ENCODE data around the gene TMEM17.
"Not testable (repeated sequence)": the region's sequence is repeated elsewhere in the genome, so short reads cannot be mapped to it uniquely, and the experiment has no call there.

The TMEM17 gene

GRCh38 chr2:62505750-62506420 is at the start of gene TMEM17:
TMEM17 (minus strand) TSS chr2:62506195; CDS start chr2:62506129, 66 bp downstream.
- DNase-seq: peak; percentile 6

- no peak for DNase-seq
Measured at GRCh38 chr2:62554440-62554839, 48.4 kb upstream of the TMEM17 start.

GRCh38 chr2:62550461-62550860 is 44.5 kb upstream of the TMEM17 start:
- DNase-seq: no peak

- no peak for DNase-seq
Measured at GRCh38 chr2:62547854-62548253, 41.9 kb upstream of the TMEM17 start.

- DNase-seq: no peak
Measured at GRCh38 chr2:62545261-62545660, 39.3 kb upstream of the TMEM17 start.

GRCh38 chr2:62540408-62541168 is 34.6 kb upstream of the TMEM17 start:
- no peak for DNase-seq

GRCh38 chr2:62539606-62540407 is 33.8 kb upstream of the TMEM17 start:
- DNase-seq: no peak

- DNase-seq: no peak
Measured at GRCh38 chr2:62538756-62539155, 32.8 kb upstream of the TMEM17 start.

GRCh38 chr2:62537814-62538213 is 31.8 kb upstream of the TMEM17 start:
- no peak for DNase-seq

- DNase-seq: no peak
Measured at GRCh38 chr2:62536873-62537547, 31.0 kb upstream of the TMEM17 start.

GRCh38 chr2:62535521-62535920 is 29.5 kb upstream of the TMEM17 start:
- not testable (repeated sequence) for DNase-seq

- no peak for DNase-seq
Measured at GRCh38 chr2:62531594-62531993, 25.6 kb upstream of the TMEM17 start.

- DNase-seq: no peak
Measured at GRCh38 chr2:62529758-62530157, 23.8 kb upstream of the TMEM17 start.

GRCh38 chr2:62527478-62528210 is 21.6 kb upstream of the TMEM17 start:
- DNase-seq: no peak

- no peak for DNase-seq
Measured at GRCh38 chr2:62526531-62527381, 20.8 kb upstream of the TMEM17 start.

GRCh38 chr2:62525549-62526269 is 19.7 kb upstream of the TMEM17 start:
- no peak for DNase-seq

- no peak for DNase-seq
Measured at GRCh38 chr2:62524293-62524941, 18.4 kb upstream of the TMEM17 start.

GRCh38 chr2:62521061-62521460 is 15.1 kb upstream of the TMEM17 start:
- DNase-seq: not testable (repeated sequence)

- no peak for DNase-seq
Measured at GRCh38 chr2:62512384-62512783, 6.4 kb upstream of the TMEM17 start.

GRCh38 chr2:62511636-62512035 is 5.6 kb upstream of the TMEM17 start:
- DNase-seq: no peak

All from CD4-positive, alpha-beta T cell treated with Interleukin-17A for 4 hours (primary cell).